ENCODE results near the gene SERINC5.

The SERINC5 gene

DNA sequence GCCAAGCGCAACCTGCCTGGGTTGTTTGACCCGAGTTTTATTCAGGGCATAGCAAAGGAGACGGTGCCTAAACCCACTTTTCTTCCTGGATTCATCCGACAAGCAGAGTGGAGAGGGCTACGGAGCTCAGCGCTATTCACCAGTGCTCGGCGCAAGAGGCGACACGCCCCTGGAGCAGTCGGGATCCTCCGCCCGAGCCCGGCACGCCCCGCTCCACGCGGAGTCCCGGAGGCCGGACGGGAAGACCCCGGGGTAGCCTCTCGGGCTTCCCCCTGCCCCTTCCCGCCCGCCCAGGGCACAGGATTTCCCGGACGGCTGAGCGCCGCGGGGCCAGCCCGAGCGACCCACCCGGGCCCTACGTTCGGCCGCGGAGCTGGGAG is 427 bp downstream of the SERINC5 start:
- H3K4me1 ChIP-seq (ENCODE audit: control insufficient read depth, insufficient read depth, low read length), result peaks cover 27% of the 10 kb centered on the region
- H3K27me3 ChIP-seq (ENCODE audit: control insufficient read depth in 1 of 2, insufficient read depth in 2 of 2, low read length in 2 of 2), result no peaks in the 10 kb centered on the region
- H3K4me3 ChIP-seq (ENCODE audit: low read length in 2 of 2), result peak overlapping the region; percentile 88 to 97
- no peaks in the 10 kb centered on the region for H3K36me3 ChIP-seq (ENCODE audit: control insufficient read depth in 2 of 2, insufficient read depth in 2 of 2, low read length in 2 of 2)
- H3K27ac ChIP-seq (ENCODE audit: low read length), result peak overlapping the region; percentile 97
- peak overlapping the region; percentile 60 to 88 for H3K9ac ChIP-seq (ENCODE audit: low read length in 2 of 2)
- H3K9me3 ChIP-seq (ENCODE audit: control insufficient read depth in 2 of 2, low read length in 2 of 2), result no peaks in the 10 kb centered on the region

DNA sequence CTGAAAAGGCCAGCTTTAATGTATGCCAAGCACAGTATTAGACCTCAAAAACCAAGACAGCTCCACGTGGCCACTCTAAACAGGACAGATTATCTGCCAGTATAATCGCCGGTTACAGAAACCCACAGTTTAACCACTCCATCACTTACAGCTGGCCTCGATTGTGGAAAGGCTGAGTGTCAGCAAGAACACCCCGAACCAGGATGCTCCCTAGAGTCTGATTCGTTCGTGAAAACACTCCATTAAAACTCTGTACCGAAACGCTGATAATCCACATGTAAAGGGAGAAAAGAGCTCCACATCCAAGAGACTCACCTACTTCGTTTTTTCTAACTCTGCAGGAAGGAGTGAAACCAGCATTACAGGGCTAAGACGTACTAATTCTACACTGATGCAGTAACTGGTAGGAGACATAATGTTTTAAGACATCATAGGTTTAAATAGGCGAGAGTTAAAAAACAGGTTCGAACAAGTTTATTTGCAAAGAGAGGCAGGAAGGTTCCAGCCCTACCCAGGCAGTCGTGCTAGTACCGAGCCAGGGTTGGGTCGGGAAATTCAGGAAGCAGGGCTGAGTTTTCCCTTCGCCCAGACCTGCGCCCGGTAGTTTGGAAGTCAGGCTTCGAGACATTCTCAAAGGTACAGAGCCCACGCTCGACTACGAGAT is 949 bp downstream of the SERINC5 start:
- Histone ChIP-seq H3K9ac (ENCODE audit: low read length in 2 of 2) (peak overlapping the region; percentile 60 to 88), H3K9me3 (ENCODE audit: control insufficient read depth in 2 of 2, low read length in 2 of 2) (no peaks in the 10 kb centered on the region), H3K36me3 (ENCODE audit: control insufficient read depth in 2 of 2, insufficient read depth in 2 of 2, low read length in 2 of 2) (no peaks in the 10 kb centered on the region), H3K4me3 (ENCODE audit: low read length in 2 of 2) (peak overlapping the region; percentile 88 to 97), H3K27me3 (ENCODE audit: control insufficient read depth in 1 of 2, insufficient read depth in 2 of 2, low read length in 2 of 2) (no peaks in the 10 kb centered on the region), H3K27ac (ENCODE audit: low read length) (peak overlapping the region; percentile 97), H3K4me1 (ENCODE audit: control insufficient read depth, insufficient read depth, low read length) (peaks cover 27% of the 10 kb centered on the region)

DNA sequence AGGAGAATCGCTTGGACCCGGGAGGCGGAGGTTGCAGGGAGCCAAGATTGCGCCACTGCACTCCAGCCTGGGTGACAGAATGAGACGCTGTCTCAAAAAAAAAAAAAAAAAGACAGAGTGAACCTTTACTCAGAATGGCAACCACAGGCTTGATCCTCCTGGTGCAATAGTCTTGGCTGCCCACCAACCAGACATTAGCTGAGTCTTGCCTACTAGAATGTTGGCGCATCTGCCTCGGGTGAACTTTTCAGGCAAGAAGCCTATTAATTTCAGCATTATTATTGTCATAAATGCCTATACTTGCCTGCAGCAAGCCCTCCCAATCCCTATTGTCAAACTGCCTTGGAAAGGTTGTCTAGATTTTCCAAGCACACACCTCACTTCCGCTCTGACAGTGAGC is 4.2 kb downstream of the SERINC5 start:
- H3K9me3 ChIP-seq (ENCODE audit: control insufficient read depth in 2 of 2, low read length in 2 of 2), result no peaks in the 10 kb centered on the region
- H3K4me3 ChIP-seq (ENCODE audit: low read length in 2 of 2), result no peak overlapping the region
- H3K4me1 ChIP-seq (ENCODE audit: control insufficient read depth, insufficient read depth, low read length), result peaks cover 19% of the 10 kb centered on the region
- no peak overlapping the region for H3K27ac ChIP-seq (ENCODE audit: low read length)
- no peaks in the 10 kb centered on the region for H3K36me3 ChIP-seq (ENCODE audit: control insufficient read depth in 2 of 2, insufficient read depth in 2 of 2, low read length in 2 of 2)
- no peaks in the 10 kb centered on the region for H3K27me3 ChIP-seq (ENCODE audit: control insufficient read depth in 1 of 2, insufficient read depth in 2 of 2, low read length in 2 of 2)
- H3K9ac ChIP-seq (ENCODE audit: low read length in 2 of 2), result no peak overlapping the region

DNA sequence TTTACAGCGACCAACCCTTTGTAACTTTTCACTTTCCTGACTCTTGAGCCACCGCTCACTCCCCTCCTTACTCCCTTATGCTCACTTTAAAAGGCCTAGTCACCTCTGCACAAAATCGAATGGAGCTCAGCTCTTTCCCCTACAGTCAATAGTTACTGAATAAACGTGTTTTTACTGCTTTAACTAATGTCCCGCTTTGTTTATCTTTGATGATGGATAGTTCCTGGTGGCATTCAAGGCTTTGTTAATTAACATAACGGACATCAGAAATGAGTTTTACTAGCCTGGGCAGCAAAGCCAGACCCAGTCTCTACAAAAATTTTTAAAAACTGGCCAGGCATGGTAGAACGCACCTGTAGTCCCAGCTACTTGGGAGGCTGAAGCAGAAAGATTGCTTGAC is 5.0 kb downstream of the SERINC5 start:
- Histone ChIP-seq H3K4me1 (ENCODE audit: control insufficient read depth, insufficient read depth, low read length) (peaks cover 17% of the 10 kb centered on the region), H3K27me3 (ENCODE audit: control insufficient read depth in 1 of 2, insufficient read depth in 2 of 2, low read length in 2 of 2) (no peaks in the 10 kb centered on the region), H3K36me3 (ENCODE audit: control insufficient read depth in 2 of 2, insufficient read depth in 2 of 2, low read length in 2 of 2) (no peaks in the 10 kb centered on the region), H3K4me3 (ENCODE audit: low read length in 2 of 2) (no peak overlapping the region), H3K9ac (ENCODE audit: low read length in 2 of 2) (no peak overlapping the region), H3K9me3 (ENCODE audit: control insufficient read depth in 2 of 2, low read length in 2 of 2) (no peaks in the 10 kb centered on the region), H3K27ac (ENCODE audit: low read length) (no peak overlapping the region)

DNA sequence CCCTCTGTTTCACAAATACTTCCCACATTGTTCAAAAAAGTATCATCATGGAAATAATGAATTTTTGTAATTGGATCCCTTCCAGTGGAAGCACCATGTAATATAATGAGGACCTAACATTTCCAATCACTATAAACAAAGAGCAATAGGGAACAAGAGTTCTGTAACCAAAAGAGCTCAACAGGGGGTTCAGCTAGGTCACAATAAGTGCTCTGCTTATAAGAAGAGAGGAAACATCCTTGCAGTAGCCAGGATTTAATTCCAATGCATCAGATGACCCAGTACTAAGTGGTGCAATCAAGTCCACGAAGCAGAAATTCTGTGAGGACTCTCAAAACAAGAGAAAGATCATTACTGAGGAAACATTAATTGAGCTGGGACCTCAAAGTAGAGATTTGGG is 5.9 kb downstream of the SERINC5 start:
- no peak overlapping the region for H3K27ac ChIP-seq (ENCODE audit: low read length)
- H3K4me1 ChIP-seq (ENCODE audit: control insufficient read depth, insufficient read depth, low read length), result peaks cover 17% of the 10 kb centered on the region

DNA sequence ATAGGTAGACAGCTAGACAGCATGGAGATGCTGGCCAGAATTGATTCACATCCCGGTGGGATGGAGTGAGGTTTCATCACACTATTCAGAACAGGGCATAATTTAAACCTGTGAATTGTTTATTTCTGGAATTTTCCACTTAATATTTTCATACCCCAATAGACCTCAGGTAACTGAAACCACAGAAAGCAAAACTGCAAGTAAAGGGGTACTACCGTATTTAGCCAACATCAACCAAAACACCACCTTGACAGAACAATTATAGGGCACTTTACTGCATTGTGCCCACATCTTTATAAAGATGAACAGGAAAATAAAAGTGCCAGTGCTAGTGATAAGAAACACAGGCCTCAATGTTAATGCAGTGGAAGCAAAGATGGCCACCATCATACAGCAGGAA is 7.5 kb downstream of the SERINC5 start:
- peaks cover 7% of the 10 kb centered on the region for H3K4me1 ChIP-seq (ENCODE audit: control insufficient read depth, insufficient read depth, low read length)

More for the DNA sequence above, 5.9 kb downstream of the SERINC5 start:
- Histone ChIP-seq H3K4me3 (ENCODE audit: low read length in 2 of 2) (no peak overlapping the region), H3K9me3 (ENCODE audit: control insufficient read depth in 2 of 2, low read length in 2 of 2) (no peaks in the 10 kb centered on the region), H3K36me3 (ENCODE audit: control insufficient read depth in 2 of 2, insufficient read depth in 2 of 2, low read length in 2 of 2) (no peaks in the 10 kb centered on the region), H3K9ac (ENCODE audit: low read length in 2 of 2) (no peak overlapping the region), H3K27me3 (ENCODE audit: control insufficient read depth in 1 of 2, insufficient read depth in 2 of 2, low read length in 2 of 2) (no peaks in the 10 kb centered on the region)

DNA sequence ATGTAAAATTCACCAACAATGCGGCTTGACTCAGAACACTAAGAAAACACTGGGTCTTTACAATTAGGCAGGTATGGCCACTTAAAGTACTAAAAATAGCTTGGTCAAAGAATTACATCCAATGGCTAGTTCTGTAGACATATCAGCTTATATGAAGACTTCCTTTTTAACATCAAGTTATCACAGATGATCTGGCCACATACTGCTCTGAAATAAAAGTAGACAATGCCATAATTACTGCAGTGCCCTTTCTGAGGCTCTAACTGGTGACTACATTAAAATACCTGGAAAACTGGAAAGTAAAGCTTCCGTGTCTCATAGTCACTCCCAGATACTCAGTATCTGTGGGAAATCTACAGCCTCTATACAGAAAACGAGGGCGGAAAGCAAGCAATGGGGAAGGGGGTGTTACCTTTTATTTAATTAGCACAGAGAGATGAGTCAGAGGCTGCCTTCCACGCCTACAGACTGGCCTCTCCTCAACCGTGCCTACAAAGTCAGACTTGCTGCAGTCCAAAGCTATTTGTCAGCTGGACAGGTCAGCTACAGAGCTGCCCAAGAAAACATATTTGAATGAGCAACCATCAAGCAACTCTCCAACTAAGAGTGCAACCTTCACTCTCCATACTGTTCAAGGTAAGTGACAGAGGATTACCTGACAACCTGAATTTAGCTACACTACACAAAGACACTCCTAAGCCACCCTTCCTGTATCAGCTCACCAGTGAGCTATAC is 8.7 kb downstream of the SERINC5 start:
- H3K9me3 ChIP-seq (ENCODE audit: control insufficient read depth in 2 of 2, low read length in 2 of 2), result no peaks in the 10 kb centered on the region
- H3K9ac ChIP-seq (ENCODE audit: low read length in 2 of 2), result no peak overlapping the region
- H3K36me3 ChIP-seq (ENCODE audit: control insufficient read depth in 2 of 2, insufficient read depth in 2 of 2, low read length in 2 of 2), result no peaks in the 10 kb centered on the region
- H3K27me3 ChIP-seq (ENCODE audit: control insufficient read depth in 1 of 2, insufficient read depth in 2 of 2, low read length in 2 of 2), result no peaks in the 10 kb centered on the region
- peak overlapping the region in 1 of 2 donors; percentile 1 for H3K4me3 ChIP-seq (ENCODE audit: low read length in 2 of 2)
- no peak overlapping the region for H3K27ac ChIP-seq (ENCODE audit: low read length)
- H3K4me1 ChIP-seq (ENCODE audit: control insufficient read depth, insufficient read depth, low read length), result peaks cover 7% of the 10 kb centered on the region

More for the DNA sequence above, 7.5 kb downstream of the SERINC5 start:
- no peak overlapping the region for H3K9ac ChIP-seq (ENCODE audit: low read length in 2 of 2)
- no peak overlapping the region for H3K27ac ChIP-seq (ENCODE audit: low read length)
- no peaks in the 10 kb centered on the region for H3K27me3 ChIP-seq (ENCODE audit: control insufficient read depth in 1 of 2, insufficient read depth in 2 of 2, low read length in 2 of 2)
- H3K9me3 ChIP-seq (ENCODE audit: control insufficient read depth in 2 of 2, low read length in 2 of 2), result no peaks in the 10 kb centered on the region
- no peaks in the 10 kb centered on the region for H3K36me3 ChIP-seq (ENCODE audit: control insufficient read depth in 2 of 2, insufficient read depth in 2 of 2, low read length in 2 of 2)
- H3K4me3 ChIP-seq (ENCODE audit: low read length in 2 of 2), result no peak overlapping the region

DNA sequence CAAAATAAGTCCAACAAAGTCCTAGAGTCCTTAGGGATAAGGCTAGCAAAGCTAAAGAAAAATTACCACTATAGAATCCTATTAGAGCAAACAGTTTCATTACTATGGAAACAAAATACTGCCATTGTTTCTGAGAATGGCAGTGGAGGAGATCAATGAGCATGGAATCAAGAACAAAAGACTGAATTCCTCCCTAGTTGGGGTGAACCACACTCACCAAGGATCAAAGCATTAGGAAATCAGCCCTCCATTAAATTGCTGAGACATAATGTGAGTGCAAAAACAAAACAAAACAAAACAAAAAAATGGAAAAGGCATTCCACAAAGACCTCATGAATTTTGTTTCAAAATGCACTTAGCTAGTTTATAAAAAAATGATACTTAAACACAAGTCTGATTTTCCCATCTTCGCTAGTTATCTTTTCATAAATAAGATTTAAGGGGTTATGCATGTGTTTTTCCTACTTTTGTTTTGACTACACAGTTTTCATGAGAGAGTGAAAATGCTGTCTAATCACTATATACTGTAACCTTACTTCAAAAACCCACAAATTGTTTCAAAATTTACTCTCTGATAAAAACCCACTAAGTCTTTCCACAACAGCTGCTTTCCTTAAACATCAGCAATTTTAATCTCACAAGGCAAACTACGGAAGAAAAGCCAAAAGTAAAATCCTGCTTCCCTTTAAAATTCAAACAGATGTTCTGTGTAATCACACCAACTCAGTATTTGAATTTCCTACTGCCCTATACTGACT is 9.7 kb downstream of the SERINC5 start:
- no peaks in the 10 kb centered on the region for H3K36me3 ChIP-seq (ENCODE audit: control insufficient read depth in 2 of 2, insufficient read depth in 2 of 2, low read length in 2 of 2)
- H3K27me3 ChIP-seq (ENCODE audit: control insufficient read depth in 1 of 2, insufficient read depth in 2 of 2, low read length in 2 of 2), result no peaks in the 10 kb centered on the region
- H3K4me1 ChIP-seq (ENCODE audit: control insufficient read depth, insufficient read depth, low read length), result peaks cover 7% of the 10 kb centered on the region
- H3K27ac ChIP-seq (ENCODE audit: low read length), result no peak overlapping the region
- H3K4me3 ChIP-seq (ENCODE audit: low read length in 2 of 2), result no peak overlapping the region
- peak overlapping the region in 1 of 2 donors; percentile 20 for H3K9ac ChIP-seq (ENCODE audit: low read length in 2 of 2)
- H3K9me3 ChIP-seq (ENCODE audit: control insufficient read depth in 2 of 2, low read length in 2 of 2), result no peaks in the 10 kb centered on the region

DNA sequence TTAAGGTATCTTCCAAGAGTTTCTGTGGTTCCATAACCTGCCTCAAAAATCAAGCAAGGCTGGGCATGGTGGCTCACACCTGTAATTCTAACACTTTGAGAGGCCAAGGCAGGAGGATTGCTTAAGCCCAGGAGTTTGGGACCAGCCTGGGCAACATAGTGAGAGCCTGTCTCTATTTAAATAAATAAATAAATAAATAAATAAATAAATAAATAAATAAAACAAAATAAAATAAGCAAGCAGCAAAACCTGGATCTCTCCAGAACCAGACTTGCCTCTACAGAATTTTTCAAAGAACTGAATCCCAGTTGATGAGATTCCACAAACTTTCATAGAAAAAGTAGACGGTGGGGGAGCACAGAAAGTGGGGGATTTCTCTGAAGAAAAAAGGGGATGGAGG is 12.3 kb downstream of the SERINC5 start:
- Histone ChIP-seq H3K27me3 (ENCODE audit: control insufficient read depth in 1 of 2, insufficient read depth in 2 of 2, low read length in 2 of 2) (no peaks in the 10 kb centered on the region), H3K4me1 (ENCODE audit: control insufficient read depth, insufficient read depth, low read length) (peaks cover 21% of the 10 kb centered on the region), H3K27ac (ENCODE audit: low read length) (no peak overlapping the region), H3K9me3 (ENCODE audit: control insufficient read depth in 2 of 2, low read length in 2 of 2) (no peaks in the 10 kb centered on the region), H3K4me3 (ENCODE audit: low read length in 2 of 2) (no peak overlapping the region), H3K36me3 (ENCODE audit: control insufficient read depth in 2 of 2, insufficient read depth in 2 of 2, low read length in 2 of 2) (no peaks in the 10 kb centered on the region), H3K9ac (ENCODE audit: low read length in 2 of 2) (no peak overlapping the region)

DNA sequence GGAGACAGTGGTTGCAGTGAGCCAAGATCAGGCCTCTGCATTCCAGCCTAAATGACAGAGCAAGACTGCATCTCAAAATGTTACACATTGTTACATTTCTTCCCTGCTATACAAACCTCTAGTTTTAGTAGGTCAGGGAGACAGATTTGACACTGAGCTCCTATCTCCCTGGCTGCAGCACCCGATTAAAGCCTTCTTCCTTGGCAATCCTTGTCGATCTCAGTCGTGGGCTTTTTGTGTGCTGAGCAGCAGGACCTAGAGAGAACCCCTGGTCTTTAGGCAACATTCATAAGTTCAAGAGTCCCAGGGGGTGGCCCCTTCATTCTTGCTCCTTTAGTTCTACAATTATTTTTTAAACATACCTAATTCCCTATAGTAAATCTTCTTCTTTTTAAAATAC is 13.0 kb downstream of the SERINC5 start:
- Histone ChIP-seq H3K4me3 (ENCODE audit: low read length in 2 of 2) (no peak overlapping the region), H3K9ac (ENCODE audit: low read length in 2 of 2) (no peak overlapping the region), H3K4me1 (ENCODE audit: control insufficient read depth, insufficient read depth, low read length) (peaks cover 21% of the 10 kb centered on the region), H3K27ac (ENCODE audit: low read length) (no peak overlapping the region), H3K36me3 (ENCODE audit: control insufficient read depth in 2 of 2, insufficient read depth in 2 of 2, low read length in 2 of 2) (no peaks in the 10 kb centered on the region), H3K9me3 (ENCODE audit: control insufficient read depth in 2 of 2, low read length in 2 of 2) (no peaks in the 10 kb centered on the region), H3K27me3 (ENCODE audit: control insufficient read depth in 1 of 2, insufficient read depth in 2 of 2, low read length in 2 of 2) (no peaks in the 10 kb centered on the region)

Data from stomach smooth muscle (tissue), 2 donors.